ENCODE measurements around the gene EIF5B. TPM values are rescaled to one million over a fixed set of nuclear protein-coding genes. Genes with fewer than 3 reads are reported as not detected.

The EIF5B gene
- polyA plus RNA-seq, 3 donors, result 0.58 to 3.2 (median 1.5) TPM

DNA sequence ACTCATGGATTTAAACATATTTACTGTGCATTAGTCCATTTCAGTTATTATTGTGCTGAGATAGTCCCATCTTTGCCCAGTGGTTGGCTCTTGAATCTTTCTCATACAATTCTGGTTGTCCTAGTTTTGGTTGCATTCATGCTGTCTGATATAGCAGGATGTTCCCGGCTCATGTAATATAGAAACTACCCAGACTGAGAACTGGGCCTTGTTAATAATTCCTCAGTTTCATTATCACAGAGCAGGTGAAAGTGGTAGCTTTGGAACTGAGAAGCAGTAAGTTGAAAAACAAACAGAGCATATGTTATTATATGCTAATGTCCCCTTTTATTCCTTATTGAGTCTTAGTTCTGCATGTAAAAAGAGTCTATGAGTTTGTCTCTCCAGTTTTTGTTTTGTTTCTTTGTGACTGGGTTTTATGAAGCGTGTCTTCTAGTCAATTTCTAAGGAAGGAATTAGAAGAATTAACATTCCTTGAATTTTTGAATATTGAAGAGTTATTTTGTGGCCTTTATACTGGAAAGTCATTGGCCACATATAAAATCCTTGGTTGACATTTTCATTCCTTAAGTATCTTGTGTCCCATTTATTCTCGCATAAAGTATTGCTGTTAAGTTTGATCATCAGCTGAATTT, 43.3 kb downstream of the EIF5B start:
- no peaks in the 10 kb centered on the region for H3K4me1 Mint-ChIP-seq
- DNase-seq, result no peak
- H3K4me1 ChIP-seq (ENCODE audit: control insufficient read depth in 1 of 2, insufficient read depth in 2 of 2, low read length in 2 of 2), result no peaks in the 10 kb centered on the region
- H3K9me3 ChIP-seq (replicated peaks in 1 of 2; ENCODE audit: control insufficient read depth in 1 of 2, insufficient read depth in 1 of 2, low read length in 2 of 2), result no peaks in the 10 kb centered on the region
- no peaks in the 10 kb centered on the region for H3K79me2 ChIP-seq (ENCODE audit: insufficient read depth, low read length)
- no CpG with 5 or more reads among the region's 3 CpGs for WGBS (ENCODE audit: insufficient coverage)
- H3K4me3 ChIP-seq (replicated peaks in 1 of 3; ENCODE audit: low read depth in 2 of 3, low read length in 3 of 3), result no peak overlapping the region
- intact Hi-C loops (cut with micrococcal nuclease), result no loop called here
- no peak overlapping the region for H2AFZ ChIP-seq (ENCODE audit: insufficient read depth, low read depth, low read length, poor library complexity, severe bottlenecking)
- peaks cover 0 to 3% (median 2%) of the 10 kb centered on the region in 7 donors for H3K9me3 Mint-ChIP-seq
- no peaks in the 10 kb centered on the region for H4K20me1 ChIP-seq (ENCODE audit: insufficient read depth, low read length)
- H3K27ac ChIP-seq (ENCODE audit: low read depth in 1 of 2, low read length in 2 of 2), result no peak overlapping the region
- H3K36me3 ChIP-seq (replicated peaks in 1 of 2; ENCODE audit: control insufficient read depth in 1 of 2, insufficient read depth in 2 of 2, low read length in 2 of 2), result peaks cover 89 to 94% of the 10 kb centered on the region in 2 donors
- no peaks in the 10 kb centered on the region for H3K27me3 Mint-ChIP-seq (ENCODE audit: low read depth in 3 of 3)
- H3K9ac ChIP-seq (ENCODE audit: insufficient read depth, low read length, poor library complexity, severe bottlenecking), result no peak overlapping the region
- H3K27me3 ChIP-seq (ENCODE audit: control insufficient read depth in 2 of 2, insufficient read depth in 2 of 2, low read length in 2 of 2), result no peaks in the 10 kb centered on the region
- H3K4me2 ChIP-seq (replicated peaks; ENCODE audit: extremely low read depth, low read length, poor library complexity, severe bottlenecking), result no peak overlapping the region
- H3K4me3 Mint-ChIP-seq, result no peak overlapping the region
- H3K27ac Mint-ChIP-seq, result no peak overlapping the region
- TF ChIP-seq, protein P1, sequence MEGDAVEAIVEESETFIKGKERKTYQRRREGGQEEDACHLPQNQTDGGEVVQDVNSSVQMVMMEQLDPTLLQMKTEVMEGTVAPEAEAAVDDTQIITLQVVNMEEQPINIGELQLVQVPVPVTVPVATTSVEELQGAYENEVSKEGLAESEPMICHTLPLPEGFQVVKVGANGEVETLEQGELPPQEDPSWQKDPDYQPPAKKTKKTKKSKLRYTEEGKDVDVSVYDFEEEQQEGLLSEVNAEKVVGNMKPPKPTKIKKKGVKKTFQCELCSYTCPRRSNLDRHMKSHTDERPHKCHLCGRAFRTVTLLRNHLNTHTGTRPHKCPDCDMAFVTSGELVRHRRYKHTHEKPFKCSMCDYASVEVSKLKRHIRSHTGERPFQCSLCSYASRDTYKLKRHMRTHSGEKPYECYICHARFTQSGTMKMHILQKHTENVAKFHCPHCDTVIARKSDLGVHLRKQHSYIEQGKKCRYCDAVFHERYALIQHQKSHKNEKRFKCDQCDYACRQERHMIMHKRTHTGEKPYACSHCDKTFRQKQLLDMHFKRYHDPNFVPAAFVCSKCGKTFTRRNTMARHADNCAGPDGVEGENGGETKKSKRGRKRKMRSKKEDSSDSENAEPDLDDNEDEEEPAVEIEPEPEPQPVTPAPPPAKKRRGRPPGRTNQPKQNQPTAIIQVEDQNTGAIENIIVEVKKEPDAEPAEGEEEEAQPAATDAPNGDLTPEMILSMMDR (IDR thresholded peaks at IDR 0.05), result no peak
- peaks cover 82 to 90% of the 10 kb centered on the region in 2 donors for H3K36me3 Mint-ChIP-seq

DNA sequence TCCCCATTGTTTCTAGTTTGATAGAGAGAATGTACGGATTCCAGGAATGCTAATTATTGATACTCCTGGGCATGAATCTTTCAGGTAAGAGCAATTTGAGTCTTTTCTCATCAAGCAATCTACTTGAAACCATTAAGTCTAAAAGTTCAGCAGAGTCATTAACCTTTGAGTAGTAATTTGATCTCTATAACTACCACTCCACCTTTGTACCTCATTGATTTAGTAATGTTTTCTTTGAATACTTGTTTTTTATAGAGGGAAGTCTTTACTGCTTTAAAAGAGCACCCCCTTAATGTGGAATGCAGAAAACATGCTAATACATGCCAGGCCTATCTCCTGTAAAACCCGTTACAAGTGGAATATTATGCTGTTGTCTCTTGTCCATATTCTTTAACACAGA, 45.0 kb downstream of the EIF5B start:
- H3K9ac ChIP-seq (ENCODE audit: insufficient read depth, low read length, poor library complexity, severe bottlenecking), result no peak overlapping the region
- no peaks in the 10 kb centered on the region for H3K27me3 ChIP-seq (ENCODE audit: control insufficient read depth in 2 of 2, insufficient read depth in 2 of 2, low read length in 2 of 2)
- WGBS (ENCODE audit: insufficient coverage), result no CpG with 5 or more reads among the region's 2 CpGs
- Mint-ChIP-seq H3K27me3 (ENCODE audit: low read depth in 3 of 3) (no peaks in the 10 kb centered on the region), H3K9me3 (peaks cover 0 to 3% (median 2%) of the 10 kb centered on the region in 7 donors), H3K4me1 (no peaks in the 10 kb centered on the region), H3K4me3 (no peak overlapping the region), H3K36me3 (peaks cover 75 to 88% of the 10 kb centered on the region in 2 donors), H3K27ac (no peak overlapping the region)
- peaks cover 80 to 90% of the 10 kb centered on the region in 2 donors for H3K36me3 ChIP-seq (replicated peaks in 1 of 2; ENCODE audit: control insufficient read depth in 1 of 2, insufficient read depth in 2 of 2, low read length in 2 of 2)
- intact Hi-C loops (cut with micrococcal nuclease), result no loop called here
- H3K4me2 ChIP-seq (replicated peaks; ENCODE audit: extremely low read depth, low read length, poor library complexity, severe bottlenecking), result no peak overlapping the region
- no peak overlapping the region for H3K4me3 ChIP-seq (replicated peaks in 1 of 3; ENCODE audit: low read depth in 2 of 3, low read length in 3 of 3)
- H3K9me3 ChIP-seq (replicated peaks in 1 of 2; ENCODE audit: control insufficient read depth in 1 of 2, insufficient read depth in 1 of 2, low read length in 2 of 2), result no peaks in the 10 kb centered on the region
- no peaks in the 10 kb centered on the region for H3K4me1 ChIP-seq (ENCODE audit: control insufficient read depth in 1 of 2, insufficient read depth in 2 of 2, low read length in 2 of 2)
- TF ChIP-seq, protein P1 (IDR thresholded peaks at IDR 0.05), result no peak
- no peaks in the 10 kb centered on the region for H3K79me2 ChIP-seq (ENCODE audit: insufficient read depth, low read length)
- no peak overlapping the region for H2AFZ ChIP-seq (ENCODE audit: insufficient read depth, low read depth, low read length, poor library complexity, severe bottlenecking)
- H3K27ac ChIP-seq (ENCODE audit: low read depth in 1 of 2, low read length in 2 of 2), result no peak overlapping the region
- no peak for DNase-seq
- H4K20me1 ChIP-seq (ENCODE audit: insufficient read depth, low read length), result no peaks in the 10 kb centered on the region

Data from CD14-positive monocyte (primary cell).